Measurements from ENCODE around the gene NAA15.
"Not testable (repeated sequence)": the region's sequence is repeated elsewhere in the genome, so short reads cannot be mapped to it uniquely, and the experiment has no call there.

Gene NAA15

GRCh38 chr4:139301113-139301820 is at the start of gene NAA15:
NAA15 (plus strand) TSS chr4:139301505; CDS start chr4:139301778, 273 bp downstream.
- in situ Hi-C loops (cut with MboI; ENCODE audit: low sequenced_read_pairs) = no loop called here

- in situ Hi-C loops (cut with MboI; ENCODE audit: low sequenced_read_pairs) = no loop called here
Observed at GRCh38 chr4:139253046-139253445, 48.3 kb upstream of the NAA15 start.

DNA sequence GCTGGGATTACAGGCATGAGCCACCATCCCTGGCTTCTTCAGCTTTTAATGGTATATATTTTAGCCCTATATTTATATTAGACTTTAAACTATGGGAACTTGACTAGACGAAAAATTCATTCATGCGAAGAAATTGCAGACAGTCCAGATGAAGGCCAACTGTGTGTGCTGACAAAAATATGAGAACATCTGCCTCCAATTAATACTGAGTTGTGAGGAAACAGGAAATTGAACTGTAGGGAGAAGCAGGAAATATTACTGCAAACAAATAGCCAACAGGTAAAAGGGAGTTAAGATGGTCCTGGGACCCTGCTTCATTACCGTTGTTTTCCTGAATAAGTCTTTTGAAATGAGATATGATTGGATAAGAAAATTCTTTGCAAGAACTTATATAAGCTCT is 47.6 kb upstream of the NAA15 start:
- in situ Hi-C loops (cut with MboI; ENCODE audit: low sequenced_read_pairs) = no loop called here

GRCh38 chr4:139255581-139255980 is 45.7 kb upstream of the NAA15 start:
- in situ Hi-C loops (cut with MboI; ENCODE audit: low sequenced_read_pairs) = not testable (repeated sequence)

GRCh38 chr4:139256349-139256748 is 45.0 kb upstream of the NAA15 start:
- in situ Hi-C loops (cut with MboI; ENCODE audit: low sequenced_read_pairs) = no loop called here

DNA sequence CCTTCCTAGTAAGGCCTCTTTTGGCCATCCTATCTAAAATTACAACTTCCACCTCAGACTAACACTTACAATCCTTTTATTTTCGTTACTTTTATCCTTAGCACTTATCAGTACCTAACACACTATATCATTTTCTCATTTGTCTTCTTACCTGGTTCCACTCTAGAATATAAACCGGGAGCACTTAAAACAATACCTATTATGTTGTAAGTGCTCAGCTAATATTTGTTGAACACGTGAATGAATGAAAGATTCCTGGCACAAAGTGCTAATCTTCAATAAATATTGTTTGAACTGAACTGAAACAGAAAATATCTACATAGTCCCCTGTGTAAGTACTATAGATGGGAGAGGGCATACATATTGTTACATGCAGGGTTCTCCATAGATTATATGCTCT is 35.7 kb upstream of the NAA15 start:
- in situ Hi-C loops (cut with MboI; ENCODE audit: low sequenced_read_pairs) = no loop called here

- in situ Hi-C loops (cut with MboI; ENCODE audit: low sequenced_read_pairs) = no loop called here
Observed at GRCh38 chr4:139266208-139266582, 35.1 kb upstream of the NAA15 start.

- in situ Hi-C loops (cut with MboI; ENCODE audit: low sequenced_read_pairs) = no loop called here
Observed at GRCh38 chr4:139266583-139267257, 34.6 kb upstream of the NAA15 start.

GRCh38 chr4:139267301-139267700 is 34.0 kb upstream of the NAA15 start:
- in situ Hi-C loops (cut with MboI; ENCODE audit: low sequenced_read_pairs) = no loop called here

GRCh38 chr4:139273835-139274234 is 27.5 kb upstream of the NAA15 start:
- in situ Hi-C loops (cut with MboI; ENCODE audit: low sequenced_read_pairs) = no loop called here

GRCh38 chr4:139274790-139275189 is 26.5 kb upstream of the NAA15 start:
- in situ Hi-C loops (cut with MboI; ENCODE audit: low sequenced_read_pairs) = no loop called here

GRCh38 chr4:139275281-139275735 is 26.0 kb upstream of the NAA15 start:
- in situ Hi-C loops (cut with MboI; ENCODE audit: low sequenced_read_pairs) = no loop called here

- in situ Hi-C loops (cut with MboI; ENCODE audit: low sequenced_read_pairs) = no loop called here
Observed at GRCh38 chr4:139278485-139278884, 22.8 kb upstream of the NAA15 start.

GRCh38 chr4:139278912-139279759 is 22.2 kb upstream of the NAA15 start:
- in situ Hi-C loops (cut with MboI; ENCODE audit: low sequenced_read_pairs) = no loop called here

DNA sequence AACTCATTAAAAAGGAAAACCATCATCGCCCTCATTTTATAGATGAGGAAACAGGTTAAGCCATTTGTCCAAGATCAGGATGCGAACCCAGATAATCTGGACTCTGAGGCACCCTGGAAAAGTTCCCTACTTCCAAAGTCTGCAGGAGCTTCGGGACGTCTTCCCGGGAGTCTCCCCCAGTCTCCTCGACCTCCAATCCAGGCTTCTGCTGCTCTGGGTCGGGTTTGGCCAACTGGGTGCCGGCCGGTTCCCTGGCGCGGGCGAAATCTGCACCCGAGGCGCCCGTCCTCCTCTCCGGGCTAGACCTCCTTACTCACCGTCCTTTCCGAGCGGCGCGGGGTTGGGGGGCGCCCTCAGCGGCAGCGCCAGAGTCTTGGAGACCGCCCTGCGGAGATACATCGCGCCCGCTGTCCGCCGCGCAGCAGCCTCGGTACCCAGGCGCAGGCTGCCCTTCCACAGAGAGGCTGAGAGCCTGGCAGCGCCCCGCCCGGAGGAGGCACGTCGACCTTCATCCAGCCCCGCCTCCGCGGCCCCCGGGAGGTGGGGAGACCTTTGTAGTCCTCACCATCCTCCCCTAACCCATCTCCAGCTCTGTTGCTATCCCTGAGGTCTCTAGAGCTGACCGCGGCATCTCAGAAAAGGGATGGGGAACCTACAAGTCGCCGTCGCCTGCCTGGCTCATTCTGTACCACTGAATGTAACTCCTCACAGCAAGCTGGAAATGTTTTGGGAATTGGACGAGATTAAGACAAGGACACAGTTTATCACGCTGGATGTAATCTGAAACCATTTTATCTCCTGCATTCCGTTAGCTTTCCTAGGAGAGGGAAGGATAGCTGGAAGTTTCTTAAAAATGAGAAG is 21.3 kb upstream of the NAA15 start, which contains the start of gene MGARP:
Gene MGARP (minus strand): TSS at position 466 of the 861 bp plus-strand sequence. CDS start 67 bp downstream, at position 399.
- in situ Hi-C loops (cut with MboI; ENCODE audit: low sequenced_read_pairs) = no loop called here

DNA sequence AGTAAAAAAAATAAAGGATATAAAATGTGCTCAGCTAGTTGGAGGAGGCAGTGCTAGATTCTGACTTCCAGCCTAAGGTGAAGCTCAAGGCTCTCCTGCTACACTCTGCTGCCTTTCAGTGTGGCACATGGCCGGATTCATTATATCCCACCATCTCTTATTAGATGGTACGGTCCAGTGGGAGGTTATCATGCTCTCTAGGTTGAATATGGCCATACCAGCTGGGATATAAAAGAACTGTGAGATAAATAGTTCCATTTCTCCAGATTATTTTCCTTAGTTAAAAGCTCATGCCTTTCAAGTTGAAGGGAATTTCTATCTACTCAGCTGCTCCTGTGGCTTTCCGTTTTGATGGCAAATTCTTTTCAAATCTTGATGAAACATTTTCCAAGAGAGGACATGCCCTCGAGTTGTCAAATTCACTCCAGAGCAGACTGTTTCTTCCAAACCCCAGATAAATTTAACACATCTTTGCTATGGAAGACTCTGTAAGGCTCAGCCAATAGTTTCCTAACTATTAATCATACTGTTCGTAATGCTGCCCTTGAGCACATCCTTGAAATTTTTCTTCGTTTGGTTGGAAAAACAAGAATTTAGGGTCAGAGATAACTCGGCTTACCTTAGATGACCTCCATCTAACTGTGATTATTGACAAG is 19.1 kb upstream of the NAA15 start:
- in situ Hi-C loops (cut with MboI; ENCODE audit: low sequenced_read_pairs) = no loop called here

DNA sequence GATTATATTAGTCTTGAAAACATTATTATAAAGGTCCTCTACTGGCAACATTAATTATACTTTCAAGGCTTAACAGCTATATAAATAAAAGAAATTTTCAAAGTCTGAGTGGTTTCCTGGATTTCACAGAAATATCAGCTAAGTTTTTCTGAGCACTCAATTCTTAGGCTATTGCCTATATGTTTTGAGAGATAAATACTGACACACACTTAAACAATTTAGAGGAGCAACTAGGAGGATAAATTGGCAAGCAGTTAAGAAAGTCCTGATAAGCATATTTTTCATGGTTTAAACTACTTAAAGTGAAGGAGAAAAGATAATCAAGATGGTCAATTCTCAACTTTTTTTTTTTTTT is 18.6 kb upstream of the NAA15 start:
- in situ Hi-C loops (cut with MboI; ENCODE audit: low sequenced_read_pairs) = no loop called here

DNA sequence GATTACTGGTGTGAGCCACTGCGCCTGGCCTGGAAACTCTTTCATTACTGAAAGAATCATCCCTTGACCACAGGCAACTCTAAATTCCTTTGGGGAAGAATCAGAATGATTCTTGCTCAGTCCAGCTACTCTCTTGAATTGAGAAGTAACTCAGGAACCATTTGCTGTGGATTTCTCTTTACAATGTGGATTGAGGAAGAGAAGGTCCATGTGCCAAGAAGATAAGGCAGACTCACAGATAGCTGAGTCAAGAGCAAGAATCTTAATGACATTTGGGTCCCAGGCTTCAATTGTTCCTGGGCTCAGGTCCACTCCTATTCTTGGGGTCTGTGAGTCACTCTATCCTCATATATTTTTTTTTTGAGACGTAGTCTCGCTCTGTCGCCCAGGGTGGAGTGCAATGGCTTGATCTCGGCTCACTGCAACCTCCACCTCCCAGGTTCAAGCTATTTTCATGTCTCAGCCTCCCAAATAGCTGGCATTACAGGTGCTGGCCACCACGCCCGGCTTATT is 15.1 kb upstream of the NAA15 start:
- in situ Hi-C loops (cut with MboI; ENCODE audit: low sequenced_read_pairs) = no loop called here

DNA sequence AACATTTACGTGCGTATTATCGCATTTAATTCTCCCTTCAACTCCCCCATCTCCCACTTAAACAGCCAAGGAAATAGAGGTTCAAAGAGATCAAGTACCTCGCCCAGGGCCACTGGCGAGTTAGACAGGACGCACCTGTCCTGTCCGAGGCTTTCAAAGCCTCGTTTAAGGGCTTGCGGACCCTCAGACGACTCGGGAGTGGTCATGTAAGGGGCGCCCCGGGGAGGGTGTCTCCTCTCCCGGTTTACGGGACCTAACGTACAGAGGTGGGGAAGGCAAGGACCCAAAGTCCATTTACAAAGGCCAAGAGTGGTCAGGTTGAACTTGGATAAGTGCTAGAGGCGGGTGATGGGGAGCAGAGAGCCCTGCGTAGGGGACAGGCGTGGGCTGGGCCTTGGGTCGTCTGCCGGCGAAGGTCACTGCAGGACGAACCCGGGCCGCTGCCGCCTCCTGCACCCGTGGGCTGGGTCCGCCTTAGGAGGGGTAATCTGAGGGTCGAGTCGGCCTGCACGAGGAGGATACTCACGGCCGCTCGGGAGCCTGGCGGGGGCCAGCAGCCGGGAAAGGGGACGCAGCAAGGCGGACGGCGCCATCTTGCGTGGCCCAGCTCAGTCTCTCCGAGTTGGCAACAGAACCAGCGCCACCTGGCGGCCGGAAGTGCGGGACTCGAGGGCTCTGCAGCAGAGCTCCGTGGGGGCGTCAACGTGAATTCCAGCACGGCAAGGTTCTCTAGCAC is 5.9 kb upstream of the NAA15 start:
- in situ Hi-C loops (cut with MboI; ENCODE audit: low sequenced_read_pairs) = no loop called here

Data from hTERT RPE-1 (cell line).